Nephron progenitor cell (in vitro differentiated cells): ENCODE results near the gene HTT-AS.

Experiments used
- DNase-seq: peaks from one replicate; pipeline ENCODE4 v3.0.0; 2021
- H3K27ac Mint-ChIP-seq: 2 replicates; pipeline ENCODE4 v1.8.0; 2021; ENCODE audit warnings: mild to moderate bottlenecking, moderate library complexity, mixed read lengths
- H3K27me3 Mint-ChIP-seq: 2 replicates; pipeline ENCODE4 v1.8.0; 2021; ENCODE audit warnings: mild to moderate bottlenecking, low read depth, mixed read lengths; ENCODE audit not compliant: poor library complexity
- H3K36me3 Mint-ChIP-seq: 2 replicates; pipeline ENCODE4 v1.8.0; 2021; ENCODE audit warnings: low read depth, mixed read lengths
- H3K4me1 Mint-ChIP-seq: 2 replicates; pipeline ENCODE4 v1.8.0; 2021; ENCODE audit warnings: mixed read lengths
- H3K4me3 Mint-ChIP-seq: 2 replicates; pipeline ENCODE4 v1.8.0; 2021; ENCODE audit warnings: mild to moderate bottlenecking, moderate library complexity, mixed read lengths
- H3K9me3 Mint-ChIP-seq: 2 replicates; pipeline ENCODE4 v1.8.0; 2021; ENCODE audit warnings: mild to moderate bottlenecking, moderate library complexity, mixed read lengths
- TF ChIP-seq, protein P1 (sequence below): fragments of 200-600 bp; sonication (generic); IDR thresholded peaks from 2 replicates; pipeline ENCODE4 v1.5.0; 2021; ENCODE audit warnings: antibody characterized with exemption

Gene HTT-AS

GRCh38 chr4:3035249-3035648, 39.1 kb downstream of the HTT-AS start:
- Mint-ChIP-seq H3K27ac (no peak overlapping the region), H3K36me3 (no peaks in the 10 kb centered on the region), H3K4me3 (no peak overlapping the region), H3K9me3 (no peaks in the 10 kb centered on the region), H3K4me1 (peaks cover 39% of the 10 kb centered on the region), H3K27me3 (peaks cover 24% of the 10 kb centered on the region)
- TF ChIP-seq, protein P1, sequence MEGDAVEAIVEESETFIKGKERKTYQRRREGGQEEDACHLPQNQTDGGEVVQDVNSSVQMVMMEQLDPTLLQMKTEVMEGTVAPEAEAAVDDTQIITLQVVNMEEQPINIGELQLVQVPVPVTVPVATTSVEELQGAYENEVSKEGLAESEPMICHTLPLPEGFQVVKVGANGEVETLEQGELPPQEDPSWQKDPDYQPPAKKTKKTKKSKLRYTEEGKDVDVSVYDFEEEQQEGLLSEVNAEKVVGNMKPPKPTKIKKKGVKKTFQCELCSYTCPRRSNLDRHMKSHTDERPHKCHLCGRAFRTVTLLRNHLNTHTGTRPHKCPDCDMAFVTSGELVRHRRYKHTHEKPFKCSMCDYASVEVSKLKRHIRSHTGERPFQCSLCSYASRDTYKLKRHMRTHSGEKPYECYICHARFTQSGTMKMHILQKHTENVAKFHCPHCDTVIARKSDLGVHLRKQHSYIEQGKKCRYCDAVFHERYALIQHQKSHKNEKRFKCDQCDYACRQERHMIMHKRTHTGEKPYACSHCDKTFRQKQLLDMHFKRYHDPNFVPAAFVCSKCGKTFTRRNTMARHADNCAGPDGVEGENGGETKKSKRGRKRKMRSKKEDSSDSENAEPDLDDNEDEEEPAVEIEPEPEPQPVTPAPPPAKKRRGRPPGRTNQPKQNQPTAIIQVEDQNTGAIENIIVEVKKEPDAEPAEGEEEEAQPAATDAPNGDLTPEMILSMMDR = no peak
- no peak for DNase-seq

DNA sequence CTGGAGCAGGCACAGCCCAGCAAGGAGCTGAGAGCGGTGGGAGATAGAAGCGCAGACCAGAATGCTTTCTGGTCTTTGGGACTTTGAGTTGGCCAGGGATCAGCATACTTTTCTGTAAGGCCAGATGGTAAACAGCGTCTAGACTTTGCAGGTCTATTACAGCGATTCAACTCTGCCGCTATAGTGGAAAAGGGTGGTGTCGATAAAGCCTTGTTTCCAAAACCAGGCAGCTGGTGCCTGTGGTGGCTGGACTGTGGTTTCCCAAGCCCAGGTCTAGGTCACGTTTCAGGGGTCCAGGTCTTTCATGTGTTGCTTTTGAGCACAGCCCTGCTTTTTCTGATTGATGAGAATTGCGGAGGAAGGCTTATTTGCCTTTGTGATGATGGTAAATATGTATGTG, 40.1 kb downstream of the HTT-AS start:
- H3K9me3 Mint-ChIP-seq = no peaks in the 10 kb centered on the region
- no peak overlapping the region for H3K27ac Mint-ChIP-seq
- no peaks in the 10 kb centered on the region for H3K36me3 Mint-ChIP-seq
- H3K4me1 Mint-ChIP-seq = peaks cover 39% of the 10 kb centered on the region
- DNase-seq = no peak
- TF ChIP-seq, protein P1 = no peak
- H3K4me3 Mint-ChIP-seq = no peak overlapping the region
- H3K27me3 Mint-ChIP-seq = peaks cover 24% of the 10 kb centered on the region

DNA sequence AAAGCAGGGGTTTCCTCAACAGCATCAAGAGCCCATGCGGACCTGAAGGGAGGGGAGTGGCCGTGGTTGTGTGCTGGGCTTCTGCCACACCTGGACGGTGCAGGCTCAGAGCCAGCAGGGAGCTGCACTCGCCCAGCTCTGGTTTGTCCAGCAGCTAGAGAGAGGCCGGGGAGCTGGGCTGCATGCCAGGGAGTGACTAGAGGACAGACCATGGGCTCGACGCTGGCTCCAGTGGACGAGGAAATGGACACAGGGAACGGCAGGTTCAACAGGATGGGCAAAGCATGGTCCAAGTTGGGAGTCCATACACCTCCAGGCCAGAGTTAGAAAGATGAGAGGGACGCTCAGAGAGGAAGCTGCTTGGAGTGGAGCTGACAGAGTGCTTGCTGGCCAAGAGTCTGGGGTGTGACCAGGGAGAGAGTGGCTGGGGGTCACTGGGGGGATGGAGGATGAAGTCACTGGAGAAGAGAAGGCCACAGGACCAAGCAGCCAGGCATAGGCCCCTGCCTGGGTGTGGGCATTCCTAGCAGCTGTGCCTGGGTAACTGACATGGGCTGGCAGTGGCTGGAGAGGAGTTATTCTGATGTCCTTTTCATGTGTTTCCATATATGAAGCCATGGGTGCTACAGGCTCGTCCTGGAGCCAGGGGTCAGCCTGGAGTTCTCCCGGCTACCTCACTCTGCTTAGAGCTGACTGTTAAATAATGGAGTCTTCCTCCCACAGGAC, 42.8 kb downstream of the HTT-AS start:
- TF ChIP-seq, protein P1 = no peak
- Mint-ChIP-seq H3K27ac (no peak overlapping the region), H3K27me3 (peaks cover 7% of the 10 kb centered on the region), H3K4me3 (no peak overlapping the region), H3K4me1 (peaks cover 31% of the 10 kb centered on the region), H3K9me3 (no peaks in the 10 kb centered on the region), H3K36me3 (no peaks in the 10 kb centered on the region)
- no peak for DNase-seq

DNA sequence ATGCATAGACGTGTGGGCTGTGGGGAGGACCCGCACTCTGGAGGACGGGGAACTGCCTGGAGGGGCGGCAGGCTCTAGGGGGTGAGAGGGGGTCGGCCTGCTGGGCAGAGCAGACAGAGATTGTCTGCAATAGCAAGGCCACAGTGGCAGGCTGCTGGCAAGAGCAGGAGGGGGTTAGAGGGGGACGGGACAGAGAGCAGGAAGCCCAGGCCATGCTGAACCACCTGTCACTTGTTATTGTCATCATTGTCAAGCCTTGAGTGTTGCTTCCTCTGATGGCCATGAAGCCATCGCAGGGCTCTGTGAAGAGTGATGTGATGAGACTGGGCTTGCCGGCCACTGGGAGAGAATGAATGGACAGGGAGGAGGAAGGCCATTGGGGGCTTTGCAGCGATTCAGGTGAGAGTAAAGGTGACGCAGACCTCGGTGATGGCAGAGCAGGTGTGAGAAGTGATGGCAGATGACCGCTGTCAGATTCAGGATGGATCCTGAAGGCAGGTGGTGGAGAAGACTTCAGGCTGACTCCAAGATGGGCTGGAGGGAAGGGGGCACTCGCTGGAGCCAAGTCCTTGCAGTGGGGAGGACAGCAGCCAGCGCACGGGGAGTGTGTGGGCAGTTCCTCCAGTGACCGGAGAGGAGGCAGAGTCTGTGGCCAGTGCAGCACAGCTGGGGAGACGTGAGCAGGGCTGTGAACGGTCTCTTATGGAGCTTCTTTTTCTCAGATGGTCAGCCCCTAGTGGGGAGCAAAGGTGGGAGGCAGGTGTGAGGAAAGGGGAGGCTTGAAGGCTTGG, 43.6 kb downstream of the HTT-AS start:
- no peak overlapping the region for H3K27ac Mint-ChIP-seq
- H3K4me1 Mint-ChIP-seq = peaks cover 26% of the 10 kb centered on the region
- peaks cover 3% of the 10 kb centered on the region for H3K27me3 Mint-ChIP-seq

DNA sequence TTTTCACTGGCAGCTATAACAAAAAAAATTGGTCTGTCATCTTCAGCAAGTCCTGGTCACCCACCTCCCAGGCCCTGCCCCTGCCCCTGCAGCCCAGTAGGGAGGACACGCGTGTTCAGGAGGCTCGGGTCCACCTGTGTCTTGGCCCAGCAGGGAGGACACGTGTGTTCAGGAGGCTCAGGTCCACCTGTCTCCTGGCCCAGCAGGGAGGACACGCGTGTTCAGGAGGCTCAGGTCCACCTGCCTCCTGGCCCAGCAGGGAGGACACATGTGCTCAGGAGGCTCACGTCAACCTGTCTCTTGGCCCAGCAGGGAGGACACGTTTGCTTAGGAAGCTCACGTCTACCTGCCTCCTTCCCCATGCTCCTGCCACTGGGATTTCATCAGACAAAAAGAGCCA, 44.9 kb downstream of the HTT-AS start:
- H3K36me3 Mint-ChIP-seq = no peaks in the 10 kb centered on the region
- DNase-seq = no peak
- H3K4me1 Mint-ChIP-seq = peaks cover 26% of the 10 kb centered on the region
- H3K27ac Mint-ChIP-seq = no peak overlapping the region
- H3K4me3 Mint-ChIP-seq = no peak overlapping the region
- H3K9me3 Mint-ChIP-seq = no peaks in the 10 kb centered on the region
- H3K27me3 Mint-ChIP-seq = peaks cover 3% of the 10 kb centered on the region
- TF ChIP-seq, protein P1 = no peak

More for the DNA sequence above, 43.6 kb downstream of the HTT-AS start:
- no peak for DNase-seq
- H3K9me3 Mint-ChIP-seq = no peaks in the 10 kb centered on the region
- no peaks in the 10 kb centered on the region for H3K36me3 Mint-ChIP-seq
- TF ChIP-seq, protein P1 = no peak
- H3K4me3 Mint-ChIP-seq = no peak overlapping the region
